ENCODE measurements around the gene MYLK2.

DNA sequence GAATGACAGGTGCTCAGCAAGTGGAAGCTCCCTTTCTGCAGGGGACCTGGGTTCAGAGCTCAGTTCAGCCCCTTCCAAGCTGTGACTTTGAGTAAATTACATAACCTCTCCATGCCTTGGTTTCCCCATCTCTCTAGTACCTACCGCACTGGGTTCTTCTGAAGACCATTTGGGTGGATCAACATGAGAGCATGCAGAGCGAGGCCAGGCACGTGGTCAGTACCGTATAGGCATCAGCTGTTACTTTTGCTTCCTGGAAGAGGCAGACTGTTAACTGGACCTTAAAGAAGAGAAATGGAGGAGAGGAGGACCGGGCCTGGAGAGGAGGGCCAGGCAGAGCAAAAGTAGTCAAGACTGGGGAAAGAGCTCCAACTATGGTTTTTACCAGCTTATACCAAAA lies 1.7 kb upstream of the MYLK2 start:
- TF ChIP-seq, protein P1, sequence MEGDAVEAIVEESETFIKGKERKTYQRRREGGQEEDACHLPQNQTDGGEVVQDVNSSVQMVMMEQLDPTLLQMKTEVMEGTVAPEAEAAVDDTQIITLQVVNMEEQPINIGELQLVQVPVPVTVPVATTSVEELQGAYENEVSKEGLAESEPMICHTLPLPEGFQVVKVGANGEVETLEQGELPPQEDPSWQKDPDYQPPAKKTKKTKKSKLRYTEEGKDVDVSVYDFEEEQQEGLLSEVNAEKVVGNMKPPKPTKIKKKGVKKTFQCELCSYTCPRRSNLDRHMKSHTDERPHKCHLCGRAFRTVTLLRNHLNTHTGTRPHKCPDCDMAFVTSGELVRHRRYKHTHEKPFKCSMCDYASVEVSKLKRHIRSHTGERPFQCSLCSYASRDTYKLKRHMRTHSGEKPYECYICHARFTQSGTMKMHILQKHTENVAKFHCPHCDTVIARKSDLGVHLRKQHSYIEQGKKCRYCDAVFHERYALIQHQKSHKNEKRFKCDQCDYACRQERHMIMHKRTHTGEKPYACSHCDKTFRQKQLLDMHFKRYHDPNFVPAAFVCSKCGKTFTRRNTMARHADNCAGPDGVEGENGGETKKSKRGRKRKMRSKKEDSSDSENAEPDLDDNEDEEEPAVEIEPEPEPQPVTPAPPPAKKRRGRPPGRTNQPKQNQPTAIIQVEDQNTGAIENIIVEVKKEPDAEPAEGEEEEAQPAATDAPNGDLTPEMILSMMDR (conservative IDR thresholded peaks at IDR 0.05) = no peak
- TF ChIP-seq EZH2 (IDR thresholded peaks at IDR 0.05; ENCODE audit: low read depth) = no peak

All from PC-9 (cell line).